Stimulated activated CD8-positive, alpha-beta memory T cell treated with anti-CD3 and anti-CD28 coated beads, Interleukin-2, amount 100 ng/mL, for 1 hour (primary cell): ENCODE measurements around the gene CCNG2.

Experiments
- DNase-seq, 2 donors: peaks; one replicate each; pipeline ENCODE4 v3.0.0-alpha.2; 2020; ENCODE audit warnings: low read depth in 2 of 2

Gene CCNG2

GRCh38 chr4:77146186-77147078 lies 10.6 kb upstream of the CCNG2 start:
- no peak for DNase-seq

- no peak for DNase-seq
These were observed 9.8 kb upstream of the CCNG2 start for GRCh38 chr4:77147079-77147782.

GRCh38 chr4:77148078-77148477 lies 8.9 kb upstream of the CCNG2 start:
- DNase-seq, result no peak

- DNase-seq, result no peak
These were observed 7.2 kb upstream of the CCNG2 start for GRCh38 chr4:77149789-77150188.

- DNase-seq, result no peak
These were observed 5.8 kb upstream of the CCNG2 start for GRCh38 chr4:77151241-77151640.

GRCh38 chr4:77152421-77152820 lies 4.6 kb upstream of the CCNG2 start:
- DNase-seq, result no peak

- DNase-seq, result no peak
These were observed 4.0 kb upstream of the CCNG2 start for GRCh38 chr4:77153006-77153405.

GRCh38 chr4:77154065-77154464 lies 2.9 kb upstream of the CCNG2 start:
- DNase-seq, result no peak

GRCh38 chr4:77154761-77155499 lies 2.1 kb upstream of the CCNG2 start:
- DNase-seq, result no peak

GRCh38 chr4:77155631-77156452 lies 1.2 kb upstream of the CCNG2 start:
- no peak for DNase-seq

GRCh38 chr4:77156533-77156911 lies 485 bp upstream of the CCNG2 start:
- DNase-seq, result peak; percentile 87 to 91

GRCh38 chr4:77157859-77158486 lies 966 bp downstream of the CCNG2 start:
- DNase-seq, result peak; percentile 45 to 52

- peak in 1 of 2 donors; percentile 0 for DNase-seq
These were observed 1.5 kb downstream of the CCNG2 start for GRCh38 chr4:77158487-77158861.

- DNase-seq, result no peak
These were observed 2.8 kb downstream of the CCNG2 start for GRCh38 chr4:77159806-77160205.

GRCh38 chr4:77163641-77164040 lies 6.6 kb downstream of the CCNG2 start:
- DNase-seq, result no peak

- DNase-seq, result no peak
These were observed 10.2 kb downstream of the CCNG2 start for GRCh38 chr4:77167173-77167572.

- DNase-seq, result no peak
These were observed 10.9 kb downstream of the CCNG2 start for GRCh38 chr4:77167866-77168265.

GRCh38 chr4:77169481-77169880 lies 12.5 kb downstream of the CCNG2 start:
- DNase-seq, result no peak

- no peak for DNase-seq
These were observed 13.9 kb downstream of the CCNG2 start for GRCh38 chr4:77170926-77171325.

GRCh38 chr4:77172336-77172735 lies 15.3 kb downstream of the CCNG2 start:
- DNase-seq, result no peak

GRCh38 chr4:77174426-77174825 lies 17.4 kb downstream of the CCNG2 start:
- no peak for DNase-seq
